BJ (cell line): Measurements from ENCODE around the gene PACRG. TPM values are rescaled to one million over a fixed set of nuclear protein-coding genes. Genes with fewer than 3 reads are reported as not detected.

Experiments
- CTCF ChIA-PET: fragments of 350-600 bp; formaldehyde crosslinking; extraction: SDS; loops from one replicate; lab custom pipeline; 2021; ENCODE audit warnings: antibody characterized with exemption, inconsistent platforms; lab: Yijun Ruan, JAX
- POLR2A ChIA-PET: fragments of 300-600 bp; sonication (Branson Sonifier 250); formaldehyde crosslinking; extraction: SDS; loops from one replicate; lab custom pipeline; 2021; ENCODE audit warnings: antibody characterized with exemption; lab: Charles Lee
- DNase-seq: peaks from one replicate; pipeline ENCODE4 v3.0.0-alpha.2; 2011; ENCODE audit warnings: low read depth
- H3K27me3 ChIP-seq: 2 replicates; pipeline ENCODE4 v1.6.0; 2011; ENCODE audit warnings: low read length; ENCODE audit not compliant: control insufficient read depth, insufficient read depth
- H3K36me3 ChIP-seq: 2 replicates; pipeline ENCODE4 v1.5.1; 2011; ENCODE audit warnings: low read length; ENCODE audit not compliant: control insufficient read depth, insufficient read depth
- H3K4me3 ChIP-seq: 2 replicates; pipeline ENCODE4 v1.5.1; 2011; ENCODE audit warnings: low read depth, mild to moderate bottlenecking, control low read depth, low read length
- polyA plus RNA-seq: library from polyadenylated mRNA; depleted of rRNA; stranded (reverse); fragments of >200 nt; gene quantifications from 2 replicates; pipeline ENCODE4 v1.2.3, GENCODE V29; 2011
- TF ChIP-seq, protein P1 (sequence below): IDR thresholded peaks from 2 replicates; pipeline ENCODE4 v1.5.1; 2011; ENCODE audit warnings: low read depth, mild to moderate bottlenecking, control low read depth, inconsistent platforms, low read length, moderate library complexity; ENCODE audit not compliant: insufficient read depth

PACRG gene
- polyA plus RNA-seq, 1 experiment = 0.20 TPM

DNA sequence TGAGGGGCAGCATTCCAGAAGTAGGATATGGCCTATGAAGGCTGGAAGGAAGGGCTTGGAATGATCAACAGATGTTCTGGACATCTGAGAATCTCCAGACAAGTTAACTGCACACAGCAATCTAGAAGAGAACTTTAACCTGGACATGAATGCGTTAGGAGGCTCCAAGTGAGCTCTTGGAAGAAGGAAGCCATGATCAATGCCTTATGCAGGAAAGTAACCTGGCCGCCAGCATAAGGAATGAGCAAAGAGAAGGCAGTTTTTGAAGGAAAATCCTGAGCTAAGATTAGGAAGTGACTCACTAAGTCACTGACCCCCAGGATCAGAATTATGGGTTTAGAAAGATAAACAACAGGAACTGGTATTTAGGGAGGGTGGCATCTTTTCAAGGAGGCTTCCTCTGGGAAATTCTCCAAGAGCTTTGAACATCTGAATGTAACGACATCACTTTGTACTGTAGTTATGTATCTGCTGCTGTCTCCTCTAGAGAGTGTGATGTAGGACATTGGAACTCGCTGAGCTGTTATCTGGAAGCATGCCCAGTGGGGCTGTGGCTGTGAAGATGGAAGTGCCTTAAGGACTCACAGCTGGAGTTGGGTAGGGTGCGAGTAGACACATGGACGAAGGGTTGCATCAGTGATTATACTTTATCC lies 236.8 kb downstream of the PACRG start:
- TF ChIP-seq, protein P1, sequence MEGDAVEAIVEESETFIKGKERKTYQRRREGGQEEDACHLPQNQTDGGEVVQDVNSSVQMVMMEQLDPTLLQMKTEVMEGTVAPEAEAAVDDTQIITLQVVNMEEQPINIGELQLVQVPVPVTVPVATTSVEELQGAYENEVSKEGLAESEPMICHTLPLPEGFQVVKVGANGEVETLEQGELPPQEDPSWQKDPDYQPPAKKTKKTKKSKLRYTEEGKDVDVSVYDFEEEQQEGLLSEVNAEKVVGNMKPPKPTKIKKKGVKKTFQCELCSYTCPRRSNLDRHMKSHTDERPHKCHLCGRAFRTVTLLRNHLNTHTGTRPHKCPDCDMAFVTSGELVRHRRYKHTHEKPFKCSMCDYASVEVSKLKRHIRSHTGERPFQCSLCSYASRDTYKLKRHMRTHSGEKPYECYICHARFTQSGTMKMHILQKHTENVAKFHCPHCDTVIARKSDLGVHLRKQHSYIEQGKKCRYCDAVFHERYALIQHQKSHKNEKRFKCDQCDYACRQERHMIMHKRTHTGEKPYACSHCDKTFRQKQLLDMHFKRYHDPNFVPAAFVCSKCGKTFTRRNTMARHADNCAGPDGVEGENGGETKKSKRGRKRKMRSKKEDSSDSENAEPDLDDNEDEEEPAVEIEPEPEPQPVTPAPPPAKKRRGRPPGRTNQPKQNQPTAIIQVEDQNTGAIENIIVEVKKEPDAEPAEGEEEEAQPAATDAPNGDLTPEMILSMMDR = no peak
- CTCF ChIA-PET = interaction anchor here (1.3 to 1.5 kb wide), 2 partner anchors 9 to 21 kb away, joined by 3 read pairs; no protein-coding TSS in a partner anchor

GRCh38 chr6:162965366-162965765 lies 237.6 kb downstream of the PACRG start:
- CTCF ChIA-PET = interaction anchor here (1.3 kb wide), 1 partner anchor 9 kb away, joined by 3 read pairs; no protein-coding TSS in a partner anchor
- Histone ChIP-seq H3K36me3 (no peaks in the 10 kb centered on the region), H3K27me3 (no peaks in the 10 kb centered on the region), H3K4me3 (no peak overlapping the region)
- no peak for DNase-seq
- POLR2A ChIA-PET = interaction anchor here (0.6 kb wide), 1 partner anchor 458 kb away, joined by 3 read pairs; no protein-coding TSS in a partner anchor
- TF ChIP-seq, protein P1 = no peak

More for the DNA sequence above, 236.8 kb downstream of the PACRG start:
- POLR2A ChIA-PET = interaction anchor here (0.6 kb wide), 2 partner anchors 452 to 459 kb away, joined by 3 read pairs; no protein-coding TSS in a partner anchor
- Histone ChIP-seq H3K4me3 (no peak overlapping the region), H3K36me3 (no peaks in the 10 kb centered on the region), H3K27me3 (no peaks in the 10 kb centered on the region)
- peak; percentile 100 for DNase-seq

DNA sequence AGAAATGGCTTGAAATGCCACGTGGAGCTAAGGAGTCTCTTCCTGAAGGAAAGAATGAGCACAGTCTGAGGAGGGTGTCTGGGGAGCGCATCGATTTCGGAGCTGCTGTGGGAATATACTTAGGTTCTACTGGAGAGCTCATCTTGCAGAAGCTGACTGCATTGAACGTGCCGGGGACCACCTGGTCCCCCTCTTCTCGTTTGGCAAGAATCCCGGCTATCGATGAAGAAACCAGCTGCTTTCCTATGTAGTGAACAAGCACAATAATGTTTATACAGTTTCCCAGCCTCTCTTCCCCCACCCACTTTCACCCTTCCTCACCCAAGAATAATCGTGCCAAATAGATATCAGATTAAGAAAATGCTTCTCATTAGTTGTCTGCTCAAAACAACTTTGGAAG lies 242.5 kb downstream of the PACRG start:
- TF ChIP-seq, protein P1 = no peak
- H3K36me3 ChIP-seq = no peaks in the 10 kb centered on the region
- ChIA-PET POLR2A (no interaction called here), CTCF (no interaction called here)
- no peaks in the 10 kb centered on the region for H3K27me3 ChIP-seq
- no peak overlapping the region for H3K4me3 ChIP-seq
- no peak for DNase-seq

- ChIA-PET POLR2A (no interaction called here), CTCF (no interaction called here)
- H3K4me3 ChIP-seq = no peak overlapping the region
- no peak for DNase-seq
- TF ChIP-seq, protein P1 = no peak
- no peaks in the 10 kb centered on the region for H3K27me3 ChIP-seq
- H3K36me3 ChIP-seq = no peaks in the 10 kb centered on the region
Observed at GRCh38 chr6:162971356-162971755, 243.6 kb downstream of the PACRG start.

GRCh38 chr6:162973151-162973872 lies 245.5 kb downstream of the PACRG start:
- DNase-seq = no peak
- H3K36me3 ChIP-seq = no peaks in the 10 kb centered on the region
- TF ChIP-seq, protein P1 = no peak
- POLR2A ChIA-PET = no interaction called here
- CTCF ChIA-PET = interaction anchor here (1.0 to 1.2 kb wide), 2 partner anchors 8 to 9 kb away, joined by 3 to 5 read pairs; no protein-coding TSS in a partner anchor
- H3K27me3 ChIP-seq = no peaks in the 10 kb centered on the region
- H3K4me3 ChIP-seq = no peak overlapping the region
